ENCODE data around the gene ORC2.
"Not testable (repeated sequence)": the region's sequence is repeated elsewhere in the genome, so short reads cannot be mapped to it uniquely, and the experiment has no call there.

Gene ORC2

DNA sequence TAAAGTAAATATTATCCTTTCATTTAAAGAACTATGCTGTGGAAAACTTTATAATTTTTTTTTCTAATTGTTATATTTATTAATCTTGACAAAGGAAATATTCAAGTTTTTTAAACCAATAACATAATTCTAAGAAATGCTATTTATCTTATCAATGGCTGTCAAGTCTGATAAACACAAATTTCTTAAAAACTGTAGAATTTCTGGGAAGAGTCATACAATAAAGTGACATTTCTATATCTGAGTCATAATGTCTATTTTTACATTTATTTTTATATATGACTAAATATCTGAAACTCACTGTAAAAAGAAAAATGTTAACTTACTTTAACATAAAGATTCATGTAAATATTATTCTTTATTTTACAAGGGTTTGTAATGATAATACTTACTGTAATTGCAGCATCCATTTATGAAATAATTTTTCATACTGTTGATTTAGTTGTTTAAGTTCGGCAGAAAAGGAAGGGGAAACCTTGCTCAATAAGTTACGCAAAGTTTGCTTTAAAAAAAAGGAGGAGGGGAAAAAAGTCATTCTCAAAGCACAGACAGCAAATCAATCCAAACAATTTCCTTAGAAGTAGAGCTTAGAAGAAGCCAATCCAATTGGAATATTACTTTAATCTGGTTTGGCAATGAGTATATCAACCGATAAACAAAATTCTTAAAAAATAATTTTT is 32.4 kb downstream of the ORC2 start:
- no peak for DNase-seq

- DNase-seq = peak; percentile 5
Observed at GRCh38 chr2:200929334-200930249, 33.9 kb downstream of the ORC2 start.

GRCh38 chr2:200922439-200922838 is 41.0 kb downstream of the ORC2 start:
- DNase-seq = no peak

DNA sequence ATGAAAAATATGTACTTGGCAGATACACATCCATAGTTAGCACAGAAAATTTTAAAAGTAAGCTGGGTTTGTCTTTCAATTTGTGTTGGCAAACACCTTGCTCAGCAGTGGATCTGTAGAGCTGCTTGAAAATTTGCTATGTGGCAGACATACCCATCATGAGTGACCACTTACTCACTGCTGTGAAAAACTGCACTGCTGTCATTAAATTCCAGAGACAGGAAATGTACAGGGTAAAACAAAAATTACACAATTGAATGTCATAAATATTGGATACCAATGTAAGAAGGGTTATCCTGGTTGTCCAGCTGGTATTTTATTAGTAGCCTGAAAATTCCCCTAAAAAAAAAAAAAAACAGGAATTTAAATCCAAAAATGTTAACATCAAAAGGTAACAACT is 49.8 kb downstream of the ORC2 start:
- no peak for DNase-seq

- DNase-seq = no peak
Observed at GRCh38 chr2:200909958-200910357, 53.5 kb downstream of the ORC2 start.

GRCh38 chr2:200905618-200906296 is 57.7 kb downstream of the ORC2 start:
- peak; percentile 58 for DNase-seq

DNA sequence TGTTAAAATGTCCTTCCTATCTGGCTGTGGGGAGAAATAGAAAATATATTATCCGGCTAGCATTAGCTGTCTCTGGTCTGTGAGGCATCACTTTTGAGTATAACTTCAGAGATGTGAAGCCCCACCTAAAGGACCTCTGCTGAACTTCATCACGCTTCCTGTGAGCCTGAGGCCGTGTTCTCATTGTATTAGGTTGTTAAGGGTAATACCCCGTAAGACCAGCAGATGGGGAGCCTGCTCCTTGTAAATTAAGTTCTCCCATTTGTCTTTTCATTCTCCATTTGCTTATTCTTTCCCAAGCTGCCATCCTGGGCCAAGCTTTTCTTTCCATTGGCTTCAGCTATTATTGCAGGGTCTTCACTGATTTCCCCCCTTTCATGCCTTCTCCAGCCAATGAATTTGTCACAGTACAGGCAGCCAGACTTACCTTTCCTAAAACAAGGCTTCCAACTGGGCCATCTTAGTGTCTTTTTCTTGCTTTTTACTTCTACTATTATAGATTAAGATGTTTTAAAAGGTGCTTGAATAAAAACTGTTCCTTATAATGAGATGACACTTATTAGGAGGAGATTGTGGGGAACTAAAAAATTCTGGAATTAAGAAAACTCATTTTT is 61.9 kb downstream of the ORC2 start:
- peak; percentile 74 for DNase-seq

GRCh38 chr2:200899482-200899881 is 64.0 kb downstream of the ORC2 start:
- no peak for DNase-seq

DNA sequence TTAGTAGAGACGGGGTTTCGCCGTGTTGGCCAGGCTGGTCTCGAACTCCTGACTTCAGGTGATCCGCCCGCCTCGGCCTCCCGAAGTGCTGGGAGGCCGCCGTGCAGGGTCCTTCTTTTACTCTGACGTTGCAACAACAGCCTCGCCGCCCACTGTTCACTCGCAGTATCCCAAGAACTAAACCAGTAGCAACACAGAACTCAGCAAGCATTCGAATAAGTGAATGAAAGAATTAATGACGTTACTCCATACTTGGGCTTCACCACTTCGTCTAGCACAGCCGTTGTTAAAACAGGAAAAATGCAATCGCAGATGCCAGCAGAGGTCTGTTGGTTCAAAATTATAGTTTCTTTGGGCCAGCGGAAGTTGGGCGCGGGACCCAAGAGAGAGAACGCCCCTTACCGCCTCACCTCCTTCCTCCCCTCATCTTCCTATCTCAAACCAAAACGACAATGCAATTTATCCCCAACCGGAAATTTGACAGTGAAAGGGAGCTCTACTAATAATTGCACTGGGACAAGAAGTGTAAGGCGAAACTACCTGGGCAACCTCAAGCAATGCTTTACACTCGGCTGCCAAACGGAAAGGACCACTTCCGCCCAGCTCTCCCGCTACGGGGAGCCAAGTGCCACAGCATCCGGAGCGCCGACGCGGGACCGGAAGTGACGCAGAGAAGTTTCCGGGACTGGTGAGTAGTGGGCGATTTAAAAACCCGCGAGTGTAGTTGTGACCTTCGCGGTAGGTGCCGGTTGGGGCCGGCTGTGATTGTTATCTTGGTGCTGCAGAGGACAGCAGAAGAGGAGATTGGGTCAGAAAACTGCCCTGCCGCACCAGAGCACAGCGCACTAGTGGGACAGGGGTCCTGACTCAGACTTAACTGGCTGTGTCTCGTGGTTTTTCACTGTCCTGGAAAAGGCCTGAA is 74.5 kb downstream of the ORC2 start, which contains the start of the genes NIF3L1 and PPIL3:
TSS of gene NIF3L1 (plus strand) at position 668 of the 922 bp plus-strand sequence. CDS start 2,573 bp downstream, outside the sequence.
TSS of gene PPIL3 (minus strand) at position 374 of the 922 bp plus-strand sequence. CDS start 1,462 bp downstream, outside the sequence.
- DNase-seq = peak; percentile 98

DNA sequence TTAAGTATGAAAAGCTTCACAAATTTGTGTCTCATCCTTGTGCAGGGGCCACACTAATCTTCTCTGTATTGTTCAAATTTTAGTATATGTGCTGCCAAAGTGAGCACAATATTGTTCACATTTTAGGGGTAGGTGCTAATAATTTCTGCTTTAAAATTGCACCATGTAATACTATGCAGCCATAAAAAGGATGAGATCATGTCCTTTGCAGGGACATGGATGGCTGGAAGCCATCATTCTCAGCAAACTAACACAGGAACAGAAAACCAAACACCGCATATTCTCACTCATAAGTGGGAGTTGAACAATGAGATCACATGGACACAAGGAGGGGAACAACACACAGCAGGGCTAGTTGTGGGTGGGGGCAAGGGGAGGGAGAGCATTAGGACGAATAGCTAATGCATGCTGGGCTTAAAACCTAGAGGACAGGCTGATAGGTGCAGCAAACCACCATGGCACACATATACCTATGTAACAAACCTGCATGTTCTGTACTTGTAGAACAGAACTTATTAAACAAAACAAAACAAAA is 81.7 kb downstream of the ORC2 start:
- DNase-seq = not testable (repeated sequence)

DNA sequence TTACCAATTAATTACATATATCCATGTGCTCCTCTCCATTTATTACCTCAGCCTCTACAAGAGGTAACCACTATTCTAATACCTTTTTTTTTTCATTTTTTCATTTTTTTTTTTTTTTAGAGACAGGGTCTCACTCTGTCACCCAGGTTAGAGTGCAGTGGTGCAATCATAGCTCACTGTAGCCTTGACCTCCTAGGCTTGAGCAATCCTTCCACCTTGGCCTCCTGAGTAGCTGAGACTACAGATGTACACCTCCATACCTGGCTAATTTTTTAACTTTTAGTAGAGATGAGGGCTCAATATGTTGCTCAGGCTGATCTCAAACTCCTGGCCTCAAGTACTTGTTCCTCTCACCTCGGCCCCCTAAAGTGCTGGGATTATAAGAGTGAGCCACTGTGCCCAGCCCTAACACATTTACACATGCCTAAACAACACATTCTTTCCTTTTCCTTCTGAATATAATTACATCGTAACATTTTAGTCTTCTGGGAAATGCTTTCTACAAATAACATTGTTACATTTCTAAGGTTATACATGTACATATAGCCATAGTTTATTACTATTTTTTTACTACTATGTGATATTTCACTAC is 85.1 kb downstream of the ORC2 start:
- DNase-seq = no peak

- no peak for DNase-seq
Observed at GRCh38 chr2:200877443-200877842, 86.0 kb downstream of the ORC2 start.

- no peak for DNase-seq
Observed at GRCh38 chr2:200873560-200873959, 89.9 kb downstream of the ORC2 start.

GRCh38 chr2:200871151-200871550 is 92.3 kb downstream of the ORC2 start:
- no peak for DNase-seq

- DNase-seq = no peak
Observed at GRCh38 chr2:200869014-200869413, 94.4 kb downstream of the ORC2 start.

GRCh38 chr2:200864176-200865034 is 99.1 kb downstream of the ORC2 start, which contains the start of gene CLK1:
CLK1 (minus strand) TSS chr2:200864658; CDS start chr2:200861862, 2,796 bp downstream.
- DNase-seq = peak; percentile 96

- DNase-seq = peak; percentile 17
Observed at GRCh38 chr2:200863782-200864175, 99.7 kb downstream of the ORC2 start.

- DNase-seq = peak; percentile 77
Observed at GRCh38 chr2:200862532-200863000, 100.9 kb downstream of the ORC2 start.

GRCh38 chr2:200861617-200862155 is 101.8 kb downstream of the ORC2 start:
- DNase-seq = no peak
